GM18505 (cell line): Measurements from ENCODE around the gene SPATS2L.

Source experiments
- ATAC-seq: cut with Tn5 transposase; IDR thresholded peaks from one replicate; pipeline ENCODE4 v1.9.1; 2021; ENCODE audit not compliant: unreplicated experiment
- POLR2A ChIP-seq: IDR thresholded peaks from 4 replicates; pipeline ENCODE4 v1.6.1; 2011; ENCODE audit warnings: borderline replicate concordance; ENCODE audit not compliant: insufficient read depth, insufficient read length; ENCODE audit errors: extremely low read depth

The SPATS2L gene

GRCh38 chr2:200352636-200353035 lies 46.1 kb downstream of the SPATS2L start:
- no peak for ATAC-seq
- no peak for TF ChIP-seq POLR2A

DNA sequence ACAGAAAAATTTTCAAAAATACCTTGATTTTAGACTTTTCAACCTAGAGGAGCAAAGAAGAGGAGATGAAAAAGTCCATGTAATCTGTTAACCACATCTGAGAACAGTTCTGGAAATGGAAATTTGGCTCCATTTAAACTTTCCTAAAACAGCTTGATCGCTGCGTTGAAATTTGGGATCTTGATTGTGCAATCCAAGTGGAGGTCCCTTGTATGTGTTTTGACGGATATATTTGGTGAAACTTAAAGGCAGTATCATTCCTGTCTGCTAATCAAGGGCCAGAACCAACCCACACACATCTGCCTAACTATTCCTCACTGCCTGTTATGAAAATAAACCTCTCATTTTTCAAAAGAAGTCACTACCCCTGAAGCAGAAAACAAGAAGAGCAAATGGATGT lies 46.6 kb downstream of the SPATS2L start:
- TF ChIP-seq POLR2A = no peak
- no peak for ATAC-seq

- no peak for TF ChIP-seq POLR2A
- ATAC-seq = no peak
Measured at GRCh38 chr2:200353874-200354273, 47.4 kb downstream of the SPATS2L start.

- ATAC-seq = no peak
- TF ChIP-seq POLR2A = no peak
Measured at GRCh38 chr2:200354833-200355751, 48.6 kb downstream of the SPATS2L start.

GRCh38 chr2:200356321-200356720 lies 49.8 kb downstream of the SPATS2L start:
- TF ChIP-seq POLR2A = no peak
- no peak for ATAC-seq

GRCh38 chr2:200356857-200357384 lies 50.4 kb downstream of the SPATS2L start:
- no peak for ATAC-seq
- no peak for TF ChIP-seq POLR2A

GRCh38 chr2:200357845-200358244 lies 51.4 kb downstream of the SPATS2L start:
- no peak for ATAC-seq
- no peak for TF ChIP-seq POLR2A

DNA sequence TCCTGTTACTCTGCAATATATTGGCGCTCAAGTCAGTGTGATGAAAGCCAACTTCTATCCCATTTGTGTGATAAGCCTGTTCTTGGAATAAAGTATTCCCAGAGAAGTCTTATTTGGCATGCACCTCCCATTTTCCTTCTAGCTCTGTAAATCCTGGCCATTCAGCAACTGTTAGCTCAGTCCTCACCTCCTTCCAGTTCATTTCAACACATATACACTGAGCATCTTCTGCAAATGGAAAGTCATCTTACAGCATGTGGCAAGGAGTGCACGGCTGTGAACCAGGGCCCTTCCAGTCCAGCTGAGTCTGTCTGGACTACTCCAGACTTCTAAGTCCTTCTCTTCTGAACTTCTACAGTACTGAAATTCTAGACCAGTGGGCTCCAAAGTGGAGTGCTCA lies 53.1 kb downstream of the SPATS2L start:
- ATAC-seq = no peak
- TF ChIP-seq POLR2A = no peak

GRCh38 chr2:200360364-200360763 lies 53.9 kb downstream of the SPATS2L start:
- no peak for TF ChIP-seq POLR2A
- no peak for ATAC-seq

DNA sequence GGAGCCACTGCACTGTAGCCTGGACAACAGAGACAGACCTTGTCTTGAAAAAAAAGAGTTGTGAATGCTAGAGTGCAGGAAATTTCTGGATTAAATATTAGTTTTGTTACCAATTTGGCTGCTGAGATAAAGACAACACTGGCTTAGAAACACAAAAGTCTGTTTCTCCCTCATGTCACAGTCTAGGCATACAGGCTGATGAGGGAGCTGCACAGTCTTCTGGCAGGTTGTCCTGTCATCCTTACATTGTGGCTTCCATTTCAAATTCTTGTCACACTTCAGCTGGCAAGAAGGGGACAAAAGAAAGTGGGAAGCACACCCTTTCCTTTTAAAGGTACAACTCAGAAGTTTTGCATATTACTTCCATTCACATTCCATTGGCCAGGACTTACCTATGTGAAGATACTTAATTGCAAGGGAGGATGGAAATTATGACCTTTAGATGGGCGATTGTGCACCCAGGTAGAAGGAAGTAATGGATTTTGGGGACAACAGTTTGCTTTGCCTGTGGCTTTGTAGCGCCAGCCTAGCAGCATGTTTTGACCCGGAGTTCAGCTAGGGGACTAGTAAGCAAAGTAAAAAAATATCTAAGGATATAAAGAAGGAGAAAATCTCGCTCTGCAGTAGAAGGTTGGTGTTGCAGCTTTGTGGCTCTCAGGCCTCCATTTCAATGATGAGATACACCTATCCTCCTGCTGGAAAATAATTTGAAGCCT lies 55.9 kb downstream of the SPATS2L start:
- no peak for TF ChIP-seq POLR2A
- ATAC-seq = no peak

GRCh38 chr2:200363279-200363678 lies 56.8 kb downstream of the SPATS2L start:
- no peak for ATAC-seq
- TF ChIP-seq POLR2A = no peak

DNA sequence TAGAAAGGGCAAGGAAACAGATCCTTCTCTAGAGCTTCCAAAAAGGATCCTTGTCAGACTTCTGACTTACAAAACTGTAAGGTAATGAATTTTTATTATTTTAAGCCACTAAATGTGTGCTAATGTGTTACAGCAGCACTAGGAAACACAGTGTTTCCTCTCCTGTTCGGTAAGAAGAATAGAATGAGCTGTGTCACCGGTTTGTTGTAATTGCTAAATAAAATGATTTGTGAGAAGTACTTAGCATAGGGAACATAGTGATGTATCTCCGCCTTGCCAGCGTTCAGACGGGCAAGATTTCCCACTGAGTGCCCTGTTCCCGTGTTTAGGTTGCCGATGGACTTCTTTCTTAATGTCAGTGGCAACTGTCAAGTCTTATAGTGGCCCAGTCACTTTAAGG lies 57.6 kb downstream of the SPATS2L start:
- TF ChIP-seq POLR2A = no peak
- no peak for ATAC-seq

GRCh38 chr2:200364620-200365019 lies 58.1 kb downstream of the SPATS2L start:
- TF ChIP-seq POLR2A = no peak
- ATAC-seq = no peak

- ATAC-seq = no peak
Measured at GRCh38 chr2:200365209-200365608, 58.7 kb downstream of the SPATS2L start.

GRCh38 chr2:200367155-200367554 lies 60.7 kb downstream of the SPATS2L start:
- no peak for TF ChIP-seq POLR2A
- ATAC-seq = no peak

More at GRCh38 chr2:200365209-200365608, 58.7 kb downstream of the SPATS2L start:
- TF ChIP-seq POLR2A = no peak

GRCh38 chr2:200369886-200370285 lies 63.4 kb downstream of the SPATS2L start:
- no peak for ATAC-seq
- TF ChIP-seq POLR2A = no peak
